GM12892 (cell line): Measurements from ENCODE around the gene SAE1.

Source experiments
- DNase-seq: peaks from one replicate; pipeline ENCODE4 v3.0.0; 2011; ENCODE audit not compliant: insufficient read length
- FAIRE-seq: peaks from 2 replicates; lab custom pipeline; 2011; peaks lifted over from hg19 to GRCh38; lab: Jason Lieb, UNC
- POLR2A ChIP-seq: IDR thresholded peaks from 2 replicates; pipeline ENCODE4 v1.6.1; 2011; ENCODE audit warnings: low read depth, low read length, control low read depth
- POLR2AphosphoS5 ChIP-seq: IDR thresholded peaks from 2 replicates; pipeline ENCODE4 v1.6.1; 2011; ENCODE audit warnings: low read depth, low read length, control low read depth
- TAF1 ChIP-seq: IDR thresholded peaks from 2 replicates; pipeline ENCODE4 v1.6.1; 2011; ENCODE audit warnings: low read depth, mild to moderate bottlenecking, control low read depth, low read length, borderline replicate concordance

The SAE1 gene

DNA sequence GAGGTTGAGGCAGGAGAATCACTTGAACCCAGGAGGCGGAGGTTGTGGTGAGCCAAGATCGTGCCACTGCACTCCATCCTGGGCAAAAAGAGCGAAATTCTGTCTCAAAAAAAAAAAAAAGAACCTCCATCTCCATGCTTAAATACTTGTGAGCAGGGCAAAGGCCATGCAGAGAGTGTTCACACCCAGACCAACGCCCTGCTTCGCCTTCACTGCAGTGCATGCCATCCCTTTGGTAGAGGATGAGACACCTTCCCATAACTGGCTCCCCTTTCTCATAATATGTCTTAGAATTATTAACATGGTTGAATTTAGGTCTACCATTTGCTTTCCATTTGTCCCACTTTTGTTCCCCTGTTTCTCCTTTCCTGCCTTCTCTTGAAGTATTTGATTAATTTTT, 84.9 kb downstream of the SAE1 start:
- TF ChIP-seq TAF1 (no peak), POLR2AphosphoS5 (no peak), POLR2A (no peak)
- DNase-seq = no peak
- no peak for FAIRE-seq

DNA sequence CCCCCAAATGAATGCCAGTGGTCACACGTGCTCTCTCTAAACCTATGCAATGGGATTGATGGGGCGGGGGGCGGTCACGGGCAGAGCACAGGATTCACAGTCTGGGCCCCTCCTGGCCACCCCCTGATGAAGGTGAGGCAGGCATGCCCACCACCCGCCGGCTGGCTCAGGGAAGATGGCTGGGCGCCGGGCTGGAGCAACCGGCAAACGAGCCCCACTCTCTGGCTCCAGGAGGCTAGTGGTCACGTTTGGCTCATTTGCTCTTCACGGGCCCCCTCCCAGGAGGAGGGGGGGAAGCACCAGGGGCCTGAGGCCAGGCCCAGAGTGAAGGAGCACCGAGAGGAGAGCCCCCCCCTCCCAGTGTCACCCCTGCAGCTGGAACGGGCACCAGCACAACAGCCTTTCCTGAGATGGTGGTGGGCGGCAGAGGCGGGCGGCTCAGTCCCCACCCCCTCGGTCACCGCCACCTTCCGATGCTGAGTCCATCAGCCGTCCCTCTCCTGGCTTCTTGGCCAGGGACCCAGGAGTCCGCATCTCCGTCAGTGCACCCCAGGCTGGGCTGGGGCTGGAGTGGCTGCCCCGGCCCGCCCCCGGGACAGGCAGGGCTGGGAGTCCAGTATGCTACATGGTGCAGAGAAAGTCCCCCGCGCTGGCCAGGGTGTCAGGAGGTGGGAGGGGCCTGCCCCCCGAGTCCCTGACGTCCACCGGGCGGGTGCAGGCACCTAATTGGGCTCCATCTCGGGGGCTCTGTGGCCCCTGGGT, 90.6 kb downstream of the SAE1 start:
- TF ChIP-seq POLR2A (no peak), POLR2AphosphoS5 (no peak), TAF1 (no peak)
- DNase-seq (no peak), FAIRE-seq (no peak)

DNA sequence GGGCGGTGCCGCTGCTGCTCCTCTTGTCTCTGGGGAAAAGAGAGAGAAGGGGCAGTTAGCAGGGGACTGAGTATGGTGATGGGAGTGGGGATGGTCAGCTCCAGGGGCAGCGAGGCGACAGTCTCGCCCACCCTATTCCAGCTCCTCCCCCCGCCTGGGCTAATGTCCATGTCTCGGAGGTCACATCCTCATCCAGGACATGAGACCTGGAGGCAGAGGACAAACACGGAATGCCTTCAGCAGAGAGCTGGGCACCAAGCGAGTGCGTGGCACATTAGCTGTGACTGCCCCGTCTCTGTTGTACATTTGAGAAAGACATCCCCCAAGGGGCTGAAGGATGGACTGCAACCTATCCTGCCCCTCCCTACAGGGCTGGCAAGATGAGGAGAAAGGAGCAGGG, 91.3 kb downstream of the SAE1 start:
- FAIRE-seq = no peak
- no peak for TF ChIP-seq POLR2A
- TF ChIP-seq TAF1 = no peak
- no peak for TF ChIP-seq POLR2AphosphoS5

DNA sequence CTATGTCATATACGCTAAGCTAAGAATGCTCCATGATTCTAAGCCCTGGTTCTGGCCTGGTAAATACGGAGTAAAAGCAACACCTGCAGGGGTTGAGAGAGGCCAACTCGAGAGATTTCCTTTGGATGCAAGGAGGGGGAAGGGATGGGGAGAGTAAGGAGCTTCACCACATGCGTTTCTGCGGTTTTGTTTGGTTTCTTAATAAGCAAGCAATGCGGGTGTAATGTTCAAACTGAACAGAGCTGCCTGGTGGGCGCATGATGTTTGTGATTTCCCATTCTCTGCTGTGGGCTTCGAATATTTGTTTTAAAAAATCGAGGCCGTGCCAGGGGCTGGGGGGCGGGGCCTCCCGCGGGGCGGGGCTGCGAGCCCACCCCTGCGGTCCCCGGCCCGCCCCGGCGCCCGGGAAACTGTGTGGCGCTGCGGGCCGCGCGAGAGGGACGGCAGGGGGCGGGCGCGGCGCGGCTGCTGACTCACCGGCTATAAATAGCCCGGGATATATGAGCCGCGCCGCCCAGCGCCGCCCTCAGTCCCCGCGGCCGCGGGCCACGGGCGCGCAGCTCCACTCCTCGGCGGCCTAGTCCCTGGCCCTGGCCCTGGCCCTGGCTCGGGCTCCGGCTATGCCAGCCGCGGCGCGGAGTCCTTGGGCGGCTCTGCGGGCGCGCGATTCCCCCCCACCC, 95.3 kb downstream of the SAE1 start:
- FAIRE-seq = peak; percentile 90
- DNase-seq = peak; percentile 87
- TF ChIP-seq POLR2A = peak; percentile 99
- peak; percentile 98 for TF ChIP-seq POLR2AphosphoS5
- peak; percentile 93 for TF ChIP-seq TAF1

More for the DNA sequence above, 91.3 kb downstream of the SAE1 start:
- DNase-seq = no peak

DNA sequence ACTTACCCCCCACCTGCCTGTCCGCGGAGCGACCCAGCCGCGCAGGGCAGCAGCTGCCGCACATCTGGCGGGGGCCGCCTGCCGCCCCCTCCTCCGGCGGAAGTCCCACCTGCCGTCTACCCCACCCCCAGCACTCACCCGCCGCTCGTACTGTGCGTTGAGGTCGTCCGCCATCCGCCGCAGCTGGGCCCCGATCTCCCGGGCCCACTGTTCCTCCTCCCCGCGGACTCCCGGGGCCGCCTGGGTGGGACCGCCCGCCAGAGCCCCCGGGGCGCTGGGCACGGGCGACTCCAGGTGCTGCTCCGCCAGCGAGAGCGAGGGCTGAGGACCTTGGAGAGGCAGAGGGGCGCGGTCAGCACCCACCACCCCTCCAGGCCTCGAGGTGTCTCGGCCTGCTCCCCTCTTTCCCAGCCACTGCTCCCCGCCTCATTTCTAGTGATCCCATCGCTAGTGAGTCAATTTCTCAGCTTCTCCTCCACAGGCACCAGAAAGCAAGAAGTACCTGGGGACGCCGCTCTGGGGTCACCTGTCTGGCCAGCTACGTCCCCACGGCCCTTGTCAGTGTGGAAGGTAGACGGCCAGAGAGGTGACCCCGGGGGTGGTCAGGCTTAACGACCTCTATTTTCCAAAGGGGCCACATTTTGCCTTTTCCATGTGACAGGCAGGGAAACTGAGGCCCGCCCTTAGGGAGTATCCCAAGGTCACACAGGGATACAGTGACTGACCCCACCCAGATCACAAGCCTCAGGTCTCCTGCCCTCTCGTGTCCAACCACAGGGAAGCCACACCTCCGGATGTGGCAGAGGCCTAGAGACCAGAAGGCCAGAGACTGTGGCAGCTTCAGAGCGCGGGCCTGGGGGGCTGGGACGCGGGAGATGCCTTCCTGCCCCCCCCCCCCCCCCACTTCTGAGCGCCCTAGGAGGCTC, 96.1 kb downstream of the SAE1 start:
- FAIRE-seq = peak; percentile 24
- TF ChIP-seq POLR2AphosphoS5 (0 out of 2 replicates have a peak, but pooled peaks have one; percentile 52), POLR2A (peak; percentile 51; the same call in 1 of the 2 replicates), TAF1 (no peak)
- no peak for DNase-seq

DNA sequence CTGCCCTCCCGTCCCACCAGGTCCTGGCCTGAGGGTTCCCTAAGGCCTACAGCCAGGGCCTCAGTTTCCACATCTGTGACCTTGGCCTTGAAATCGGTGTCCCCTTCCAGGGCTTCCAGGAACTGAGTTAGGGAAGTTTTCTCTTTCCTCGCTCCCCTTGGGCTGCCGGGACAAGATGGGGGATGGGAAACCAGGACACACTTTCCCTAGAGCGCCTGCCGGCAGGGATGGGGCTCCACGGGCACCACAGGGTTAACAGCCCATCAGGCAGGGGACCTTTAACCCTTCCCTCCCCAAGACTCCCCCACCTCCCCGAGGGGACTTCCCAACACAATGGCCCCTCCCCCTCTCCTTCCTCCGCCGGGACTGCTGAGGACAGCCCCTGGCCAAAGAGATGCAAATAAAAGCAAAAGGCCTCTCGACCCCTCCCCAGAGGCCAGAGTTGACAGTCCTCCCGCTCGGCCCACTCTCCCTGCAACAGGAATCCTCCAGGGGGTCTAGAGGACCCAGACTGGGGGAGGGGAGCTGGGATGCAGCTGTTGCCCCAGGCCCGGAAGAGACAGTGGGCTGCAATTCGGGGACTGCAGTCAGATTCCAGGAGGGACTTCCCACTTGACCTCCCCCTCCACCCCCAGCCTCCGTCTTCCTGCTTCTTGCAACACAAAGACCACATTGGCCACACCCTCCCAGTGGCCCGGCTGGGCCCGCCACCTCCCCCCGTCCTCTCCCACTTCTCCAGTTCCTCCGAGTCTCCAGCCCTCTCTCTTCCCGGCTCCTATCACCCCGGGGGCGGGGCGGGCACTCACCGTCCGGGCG, 96.9 kb downstream of the SAE1 start:
- DNase-seq = no peak
- TF ChIP-seq TAF1 = no peak
- no peak for TF ChIP-seq POLR2A
- no peak for TF ChIP-seq POLR2AphosphoS5
- peak; percentile 80 for FAIRE-seq

DNA sequence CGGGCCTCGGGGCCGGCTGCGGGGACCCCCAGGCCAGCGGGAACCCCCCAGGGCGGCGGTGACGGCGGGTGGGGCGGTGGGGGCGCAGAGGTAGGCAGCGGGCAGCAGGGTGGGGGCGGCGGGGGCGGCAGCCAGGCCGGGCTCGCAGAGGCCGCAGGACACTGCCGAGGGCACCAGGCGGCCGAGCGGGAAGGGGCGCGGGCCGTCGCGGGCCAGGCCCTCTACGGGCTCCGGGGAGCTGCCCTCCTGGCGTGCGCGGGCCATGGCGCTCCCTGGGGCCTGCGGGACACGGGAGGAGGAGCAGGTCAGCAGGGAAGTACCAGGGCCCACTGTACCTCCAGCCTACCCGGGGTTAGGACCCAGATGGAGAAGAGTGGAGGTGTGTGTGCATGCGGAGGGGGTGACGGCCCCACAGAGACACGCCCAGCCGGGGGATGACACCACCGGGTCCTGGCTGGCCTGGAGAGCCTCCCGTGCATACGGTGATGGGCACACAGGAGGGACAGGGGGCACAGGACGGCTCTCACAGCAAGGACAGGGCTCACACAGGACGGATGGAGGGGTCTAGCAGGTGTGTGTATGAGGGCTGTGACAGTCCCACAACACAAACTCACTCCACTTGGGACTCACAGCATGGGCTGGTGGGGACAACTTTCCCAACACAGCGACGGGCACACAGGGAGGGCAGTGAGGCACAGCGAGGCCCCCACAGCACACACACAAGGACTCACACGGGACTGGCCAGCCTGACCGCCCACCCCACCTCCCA, 97.7 kb downstream of the SAE1 start:
- DNase-seq = no peak

DNA sequence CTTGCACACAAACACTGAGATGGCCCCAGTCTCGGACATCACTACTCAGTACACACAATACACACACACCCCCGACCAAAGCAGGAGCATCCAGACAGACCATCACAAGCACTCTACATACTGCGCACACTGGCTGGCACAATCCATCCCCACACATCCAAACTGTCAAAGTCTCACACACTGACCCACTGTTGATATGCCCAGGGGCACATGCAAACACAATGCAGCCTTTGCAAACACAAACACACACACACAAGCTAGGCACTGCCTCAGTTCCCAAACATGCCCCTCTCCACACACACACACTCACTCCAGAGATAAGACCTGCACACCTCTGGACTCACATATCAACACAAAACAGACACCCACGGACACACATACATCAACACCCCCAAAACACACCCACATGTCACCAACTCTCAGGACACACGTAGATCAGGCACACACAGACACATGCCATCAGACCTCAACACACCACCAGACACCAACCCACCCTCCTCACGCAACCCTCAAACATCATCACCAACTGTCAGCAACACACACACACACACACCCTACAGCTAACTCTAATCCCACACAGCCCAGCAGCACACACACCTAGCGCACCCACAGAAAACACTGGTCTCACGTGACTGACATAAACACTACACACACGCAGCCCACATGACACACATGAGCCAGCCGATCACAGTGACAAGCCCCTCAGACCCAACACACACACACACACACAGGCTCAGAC, 98.5 kb downstream of the SAE1 start:
- TF ChIP-seq POLR2A = no peak
- TF ChIP-seq POLR2AphosphoS5 = no peak
- TF ChIP-seq TAF1 = no peak
- no peak for FAIRE-seq

More for the DNA sequence above, 97.7 kb downstream of the SAE1 start:
- TF ChIP-seq POLR2AphosphoS5 (peak; percentile 43; the same call in 1 of the 2 replicates), POLR2A (peak; percentile 46; the same call in 1 of the 2 replicates), TAF1 (0 out of 2 replicates have a peak, but pooled peaks have one; percentile 24)
- FAIRE-seq = peak; percentile 67

DNA sequence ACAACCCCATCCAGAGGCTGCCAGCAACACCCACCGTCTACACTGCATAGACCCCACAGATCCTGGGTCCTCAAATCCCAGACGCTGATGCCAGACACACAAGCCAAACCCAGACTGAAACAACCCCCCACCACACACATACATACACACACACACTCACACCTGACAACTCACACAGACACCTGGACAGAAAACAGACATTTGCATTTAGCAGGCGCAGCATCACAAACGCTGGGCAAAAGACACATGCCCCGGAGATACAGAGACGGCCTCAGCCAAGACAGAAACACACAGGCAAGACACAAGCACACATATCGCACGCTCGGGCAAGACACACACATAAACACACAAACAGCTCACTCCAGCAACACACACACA, 99.0 kb downstream of the SAE1 start:
- TF ChIP-seq TAF1 = no peak
- TF ChIP-seq POLR2AphosphoS5 = no peak
- no peak for TF ChIP-seq POLR2A
- FAIRE-seq (no peak), DNase-seq (no peak)

More for the DNA sequence above, 98.5 kb downstream of the SAE1 start:
- DNase-seq = no peak
